IMR-90 (cell line): Measurements from ENCODE around the gene TSPAN3.

ENCODE experiments used
- BHLHE40 ChIP-seq: fragments of 150-350 bp; IDR thresholded peaks from 2 replicates; pipeline ENCODE4 v1.6.1; 2016; ENCODE audit warnings: mild to moderate bottlenecking, low read depth, low read length
- CEBPB ChIP-seq: IDR thresholded peaks from 2 replicates; pipeline ENCODE4 v1.6.1; 2012; ENCODE audit warnings: low read depth, low read length, improper control_type of control experiment
- CHD1 ChIP-seq: IDR thresholded peaks from 2 replicates; pipeline ENCODE4 v1.6.1; 2012; ENCODE audit warnings: low read depth, low read length, improper control_type of control experiment
- CTCF ChIP-seq: conservative IDR thresholded peaks from 2 replicates; pipeline ENCODE4 v1.5.1; 2012; ENCODE audit warnings: mild to moderate bottlenecking, low read depth, low read length, improper control_type of control experiment
- ELK1 ChIP-seq: fragments of 150-350 bp; IDR thresholded peaks from 2 replicates; pipeline ENCODE4 v1.6.1; 2016; ENCODE audit warnings: low read depth, mild to moderate bottlenecking, low read length, moderate library complexity, borderline replicate concordance
- MAZ ChIP-seq: IDR thresholded peaks from 2 replicates; pipeline ENCODE4 v1.6.1; 2012; ENCODE audit warnings: low read depth, mild to moderate bottlenecking, low read length, improper control_type of control experiment, moderate library complexity, borderline replicate concordance
- POLR2A ChIP-seq: IDR thresholded peaks from 2 replicates; pipeline ENCODE4 v1.6.1; 2012; ENCODE audit warnings: mild to moderate bottlenecking, low read depth, low read length
- RCOR1 ChIP-seq: IDR thresholded peaks from 2 replicates; pipeline ENCODE4 v1.6.1; 2012; ENCODE audit warnings: mild to moderate bottlenecking, low read length, improper control_type of control experiment; ENCODE audit not compliant: insufficient replicate concordance
- RFX5 ChIP-seq: IDR thresholded peaks from 2 replicates; pipeline ENCODE4 v1.8.0; 2012; ENCODE audit warnings: low read depth, mild to moderate bottlenecking, low read length, moderate library complexity
- SMC3 ChIP-seq: fragments of 150-350 bp; IDR thresholded peaks from 2 replicates; pipeline ENCODE4 v1.6.1; 2016; ENCODE audit warnings: low read depth, mild to moderate bottlenecking, antibody characterized with exemption, low read length, moderate library complexity
- USF2 ChIP-seq: fragments of 150-350 bp; IDR thresholded peaks from 2 replicates; pipeline ENCODE4 v1.6.1; 2017; ENCODE audit warnings: mild to moderate bottlenecking, antibody characterized with exemption, low read length, low read depth

- TF ChIP-seq CTCF = no peak
- TF ChIP-seq POLR2A = no peak
- TF ChIP-seq RFX5 = no peak
- no peak for TF ChIP-seq ELK1
- peak; percentile 30; the same call in 1 of the 2 replicates for TF ChIP-seq MAZ
- TF ChIP-seq BHLHE40 = no peak
- TF ChIP-seq CHD1 = no peak
- TF ChIP-seq USF2 = no peak
- TF ChIP-seq RCOR1 = no peak
- TF ChIP-seq SMC3 = no peak
- no peak for TF ChIP-seq CEBPB
These were observed 10.4 kb downstream of the TSPAN3 start for GRCh38 chr15:77060546-77060945.
